Keratinocyte (primary cell): ENCODE results near the gene FAM221B. TPM values are rescaled to one million over a fixed set of nuclear protein-coding genes. Genes with fewer than 3 reads are reported as not detected.

ENCODE experiments used
- DNase-seq: peaks from one replicate; pipeline ENCODE4 v3.0.0-alpha.2; 2011; ENCODE audit warnings: low read depth, missing footprints, low spot score
- FAIRE-seq: peaks from 2 replicates; lab custom pipeline; 2011; peaks lifted over from hg19 to GRCh38; lab: Jason Lieb, UNC
- H2AFZ ChIP-seq: 2 replicates; pipeline ENCODE4 v1.6.0; 2012; ENCODE audit warnings: low read length, control low read depth, inconsistent platforms; ENCODE audit not compliant: control insufficient read depth
- H3K27ac ChIP-seq: 2 replicates; pipeline ENCODE4 v1.5.1; 2011; ENCODE audit warnings: low read length; ENCODE audit not compliant: control insufficient read depth, insufficient read depth
- H3K27me3 ChIP-seq: 3 replicates; pipeline ENCODE4 v1.6.0; 2011; ENCODE audit warnings: low read length; ENCODE audit not compliant: control insufficient read depth, insufficient read depth; ENCODE audit errors: extremely low read depth
- H3K36me3 ChIP-seq, 2 experiments: 2 replicates in 1 of 2; 3 replicates in 1 of 2; pipeline ENCODE4 v1.5.1; 2011; ENCODE audit warnings: low read length in 2 of 2, mild to moderate bottlenecking in 1 of 2; ENCODE audit not compliant: control insufficient read depth in 2 of 2, insufficient read depth in 2 of 2; ENCODE audit errors: extremely low read depth in 1 of 2
- H3K4me1 ChIP-seq: 3 replicates; pipeline ENCODE4 v1.5.1; 2011; ENCODE audit warnings: low read length; ENCODE audit not compliant: control insufficient read depth, insufficient read depth; ENCODE audit errors: extremely low read depth
- H3K4me2 ChIP-seq: 3 replicates; pipeline ENCODE4 v1.6.0; 2011; ENCODE audit warnings: low read depth, low read length; ENCODE audit not compliant: control insufficient read depth, insufficient read depth; ENCODE audit errors: extremely low read depth
- H3K4me3 ChIP-seq, 3 experiments: fragments of 200-600 bp in 1 of 3; sonication (generic) in 1 of 3; 2 replicates in 2 of 3; 3 replicates in 1 of 3; pipeline ENCODE4 v1.5.1; 2011 to 2016; ENCODE audit warnings: low read length in 3 of 3, mild to moderate bottlenecking in 3 of 3, control low read depth in 2 of 3, inconsistent platforms in 1 of 3, low read depth in 1 of 3, mixed read lengths in 1 of 3, mixed run types in 1 of 3, moderate library complexity in 1 of 3; ENCODE audit not compliant: control insufficient read depth in 2 of 3, insufficient read depth in 2 of 3; ENCODE audit errors: extremely low read depth in 1 of 3
- H3K79me2 ChIP-seq: 2 replicates; pipeline ENCODE4 v1.6.0; 2012; ENCODE audit warnings: low read length; ENCODE audit not compliant: control insufficient read depth, insufficient read depth
- H3K9ac ChIP-seq: 3 replicates; pipeline ENCODE4 v1.6.0; 2011; ENCODE audit warnings: low read length; ENCODE audit not compliant: control insufficient read depth, insufficient read depth; ENCODE audit errors: extremely low read depth
- H3K9me1 ChIP-seq: 3 replicates; pipeline ENCODE4 v1.6.0; 2011; ENCODE audit warnings: low read length; ENCODE audit not compliant: control insufficient read depth, insufficient read depth; ENCODE audit errors: extremely low read depth
- H3K9me3 ChIP-seq: 2 replicates; pipeline ENCODE4 v1.5.1; 2012; ENCODE audit warnings: low read depth, low read length; ENCODE audit not compliant: control insufficient read depth
- H4K20me1 ChIP-seq: 3 replicates; pipeline ENCODE4 v1.6.0; 2011; ENCODE audit warnings: low read length; ENCODE audit not compliant: control insufficient read depth, insufficient read depth; ENCODE audit errors: extremely low read depth
- CTCF ChIP-seq, 3 experiments: IDR thresholded peaks in 1 of 3; conservative IDR thresholded peaks in 1 of 3; optimal IDR thresholded peaks in 1 of 3; 2 replicates in 2 of 3; 3 replicates in 1 of 3; pipeline versions ENCODE3 to v1.5.1; 2011; ENCODE audit warnings: low read length in 3 of 3, mild to moderate bottlenecking in 3 of 3, moderate library complexity in 2 of 3, control low read depth in 1 of 3, inconsistent platforms in 1 of 3; ENCODE audit not compliant: insufficient read depth in 2 of 3; ENCODE audit errors: extremely low read depth in 1 of 3
- EZH2 ChIP-seq: IDR thresholded peaks from one replicate; pipeline ENCODE4 v1.6.1; 2012; ENCODE audit warnings: inconsistent platforms, mild to moderate bottlenecking, low read length, moderate library complexity
- dilution Hi-C: fragments of 300-500 bp; cut with MboI; formaldehyde crosslinking; loops from one replicate; pipeline ENCODE4 v1.7.0; 2020; ENCODE audit warnings: low sequenced_read_pairs; ENCODE audit not compliant: extremely low pct_ligation_motif_present
- polyA plus RNA-seq, 5 experiments: library from polyadenylated mRNA; depleted of rRNA in 3 of 5; stranded (reverse) in 3 of 5; stranded (forward) in 1 of 5; unstranded in 1 of 5; fragments of >200 nt; gene quantifications; 1 replicate in 1 of 5; 2 replicates in 3 of 5; 3 replicates in 1 of 5; pipeline versions ENCODE4 v1.2.1 to v1.2.3, GENCODE V29; 2011 to 2012; ENCODE audit warnings: missing spikeins in 2 of 5, low read depth in 1 of 5, low replicate concordance in 1 of 5

The FAM221B gene
- polyA plus RNA-seq, 1 donor (not counting 4 experiments of a cell fraction or from before 2014, with no cell fraction given): not detected

- Histone ChIP-seq H3K9me3 (no peaks in the 10 kb centered on the region), H3K4me1 (no peaks in the 10 kb centered on the region), H3K9me1 (no peaks in the 10 kb centered on the region), H3K9ac (no peak overlapping the region), H3K27ac (no peak overlapping the region), H3K27me3 (peaks cover 17% of the 10 kb centered on the region), H3K4me3 (no peak overlapping the region), H3K79me2 (no peaks in the 10 kb centered on the region), H3K36me3 (no peaks in the 10 kb centered on the region), H2AFZ (no peak overlapping the region), H3K4me2 (no peak overlapping the region), H4K20me1 (no peaks in the 10 kb centered on the region)
- DNase-seq (no peak), FAIRE-seq (no peak)
- dilution Hi-C loops: no loop called here
- TF ChIP-seq CTCF (optimal IDR thresholded peaks at IDR 0.05 in 1 of 3, IDR thresholded peaks at IDR 0.05 in 1 of 3, conservative IDR thresholded peaks at IDR 0.05 in 1 of 3; ENCODE audit: extremely low read depth in 1 of 3, insufficient read depth in 2 of 3, low read length in 3 of 3): no peak
- TF ChIP-seq EZH2: no peak
These were observed 28.4 kb upstream of the FAM221B start for GRCh38 chr9:35856882-35857281.

GRCh38 chr9:35856206-35856605 lies 27.7 kb upstream of the FAM221B start:
- TF ChIP-seq CTCF (optimal IDR thresholded peaks at IDR 0.05 in 1 of 3, IDR thresholded peaks at IDR 0.05 in 1 of 3, conservative IDR thresholded peaks at IDR 0.05 in 1 of 3; ENCODE audit: extremely low read depth in 1 of 3, insufficient read depth in 2 of 3, low read length in 3 of 3): no peak
- no peak for TF ChIP-seq EZH2
- FAIRE-seq: no peak
- no peaks in the 10 kb centered on the region for H3K9me1 ChIP-seq

More at GRCh38 chr9:35856206-35856605, 27.7 kb upstream of the FAM221B start:
- H4K20me1 ChIP-seq: no peaks in the 10 kb centered on the region
- dilution Hi-C loops: no loop called here
- H3K9me3 ChIP-seq: no peaks in the 10 kb centered on the region
- no peak overlapping the region for H3K4me3 ChIP-seq
- no peak overlapping the region for H3K27ac ChIP-seq
- H3K27me3 ChIP-seq: peaks cover 17% of the 10 kb centered on the region
- no peak for DNase-seq
- H3K36me3 ChIP-seq: no peaks in the 10 kb centered on the region
- H2AFZ ChIP-seq: no peak overlapping the region
- no peak overlapping the region for H3K4me2 ChIP-seq
- H3K79me2 ChIP-seq: no peaks in the 10 kb centered on the region
- H3K4me1 ChIP-seq: no peaks in the 10 kb centered on the region
- no peak overlapping the region for H3K9ac ChIP-seq
